K562 (cell line): ENCODE measurements around the gene DNMBP. TPM values are rescaled to one million over a fixed set of nuclear protein-coding genes. Genes with fewer than 3 reads are reported as not detected.

ENCODE experiments used
- ATAC-seq: fragments of 200-7000 bp; cut with Tn5 transposase; 3 replicates; pipeline ENCODE4 v1.9.1; 2020; ENCODE audit warnings: moderate library complexity
- BruUV-seq: library from RNA; stranded (reverse); fragments of 400-500 nt; replicated peaks from 2 replicates; lab custom pipeline; 2021; lab: Mats Ljungman, UMichigan
- CTCF ChIA-PET: fragments of 300-600 bp; formaldehyde crosslinking; extraction: SDS; loops from one replicate; lab custom pipeline; 2021; ENCODE audit warnings: low intra/inter-chr PET ratio; lab: Yijun Ruan, JAX
- POLR2A ChIA-PET: fragments of 300-600, 350-650 bp; sonication (Branson Sonifier 250); formaldehyde crosslinking; extraction: SDS; loops from one replicate; lab custom pipeline; 2021; ENCODE audit warnings: antibody characterized with exemption, inconsistent platforms; lab: Yijun Ruan, JAX
- DNase-seq, 4 experiments: peaks; one replicate each; pipeline versions ENCODE4 v3.0.0 to v3.0.0-alpha.2; 2011 to 2018; ENCODE audit warnings: low spot score in 3 of 4, mixed read lengths in 3 of 4; ENCODE audit errors: extremely low read depth in 1 of 4
- FAIRE-seq: peaks from 2 replicates; lab custom pipeline; 2011; peaks lifted over from hg19 to GRCh38; lab: Jason Lieb, UNC
- H2AFZ ChIP-seq: 2 replicates; pipeline ENCODE4 v1.6.0; 2011; ENCODE audit warnings: low read depth, low read length, control low read depth, inconsistent platforms
- H3K27ac ChIP-seq: fragments of 200-600 bp; 3 replicates; pipeline ENCODE4 v1.8.0; 2011; ENCODE audit warnings: low read depth, mild to moderate bottlenecking, control low read depth, inconsistent platforms, low read length, moderate library complexity, mixed read lengths; ENCODE audit errors: extremely low read depth
- H3K27me3 ChIP-seq, 2 experiments: fragments of 300-600 bp in 1 of 2; 2 replicates in 1 of 2; 3 replicates in 1 of 2; pipeline versions ENCODE4 v1.6.0 to v1.8.0; 2011; ENCODE audit warnings: inconsistent platforms in 2 of 2, low read length in 2 of 2, mild to moderate bottlenecking in 1 of 2, mixed read lengths in 1 of 2, moderate library complexity in 1 of 2; ENCODE audit not compliant: control insufficient read depth in 2 of 2, insufficient read depth in 2 of 2
- H3K36me3 ChIP-seq: fragments of 300-600 bp; 3 replicates; pipeline ENCODE4 v1.8.0; 2011; ENCODE audit warnings: mild to moderate bottlenecking, low read length, inconsistent platforms; ENCODE audit not compliant: control insufficient read depth, insufficient read depth
- H3K4me1 ChIP-seq, 2 experiments: fragments of 200-600 bp in 1 of 2; replicated peaks in 1 of 2; 2 replicates in 1 of 2; 3 replicates in 1 of 2; pipeline versions ENCODE4 v1.5.1 to v1.8.0; 2011; ENCODE audit warnings: inconsistent platforms in 2 of 2, low read length in 2 of 2, mild to moderate bottlenecking in 1 of 2, mixed read lengths in 1 of 2, moderate library complexity in 1 of 2; ENCODE audit not compliant: control insufficient read depth in 2 of 2, insufficient read depth in 2 of 2
- H3K4me2 ChIP-seq: 2 replicates; pipeline ENCODE4 v1.6.1; 2011; ENCODE audit warnings: low read length, control low read depth, inconsistent platforms, mixed read lengths; ENCODE audit not compliant: insufficient read depth
- H3K4me3 ChIP-seq: fragments of 200-600 bp; sonication (generic), shearing (Covaris generic); 2 replicates; pipeline ENCODE4 v1.5.1; 2016; ENCODE audit warnings: control low read depth, inconsistent platforms
- H3K79me2 ChIP-seq: fragments of 200-600 bp; 3 replicates; pipeline ENCODE4 v1.8.0; 2011; ENCODE audit warnings: low read length, inconsistent platforms; ENCODE audit not compliant: control insufficient read depth, insufficient read depth
- H3K9ac ChIP-seq, 2 experiments: 2 replicates each; pipeline versions ENCODE4 v1.6.0 to v1.6.1; 2011; ENCODE audit warnings: low read depth in 2 of 2, low read length in 2 of 2, control low read depth in 1 of 2, inconsistent platforms in 1 of 2, mild to moderate bottlenecking in 1 of 2, mixed read lengths in 1 of 2; ENCODE audit not compliant: insufficient read depth in 1 of 2
- H3K9me1 ChIP-seq: one replicate; pipeline ENCODE4 v1.6.0; 2011; ENCODE audit warnings: inconsistent platforms, mild to moderate bottlenecking, low read length, moderate library complexity; ENCODE audit not compliant: control insufficient read depth, insufficient read depth
- H3K9me3 ChIP-seq: replicated peaks from 2 replicates; pipeline ENCODE4 v1.5.1; 2011; ENCODE audit warnings: low read depth, low read length, inconsistent platforms; ENCODE audit not compliant: control insufficient read depth, insufficient read depth
- H4K20me1 ChIP-seq: replicated peaks from 2 replicates; pipeline ENCODE4 v1.6.1; 2011; ENCODE audit warnings: low read length, inconsistent platforms, mixed read lengths; ENCODE audit not compliant: control insufficient read depth, insufficient read depth
- C11orf30 ChIP-seq: fragments of 450-650 bp; IDR thresholded peaks from 2 replicates; pipeline ENCODE4 v1.6.1; 2016; ENCODE audit warnings: low read depth, mild to moderate bottlenecking
- CREB3L1 ChIP-seq: fragments of 450-650 bp; IDR thresholded peaks from 2 replicates; pipeline ENCODE4 v1.6.1; 2014; ENCODE audit warnings: low read depth, mild to moderate bottlenecking, moderate library complexity, borderline replicate concordance
- CTCF ChIP-seq, 3 experiments: IDR thresholded peaks in 2 of 3; conservative IDR thresholded peaks in 1 of 3; 2 replicates each; pipeline ENCODE4 v1.5.1; 2011 to 2012; ENCODE audit warnings: low read length in 3 of 3, mild to moderate bottlenecking in 3 of 3, control low read depth in 2 of 3, improper control_type of control experiment in 1 of 3, inconsistent platforms in 1 of 3, low read depth in 1 of 3, mixed read lengths in 1 of 3, moderate library complexity in 1 of 3; ENCODE audit not compliant: insufficient read depth in 2 of 3
- RAD21 ChIP-seq, 2 experiments: fragments of 250-450 bp in 1 of 2; fragments of 450-650 bp in 1 of 2; sonication (Bioruptor Pico) in 1 of 2; formaldehyde crosslinking in 1 of 2; IDR thresholded peaks in 1 of 2; conservative IDR thresholded peaks in 1 of 2; 2 replicates each; pipeline versions ENCODE4 v1.4.0 to v1.8.0; 2020 to 2022; ENCODE audit warnings: mild to moderate bottlenecking in 2 of 2, moderate library complexity in 1 of 2
- ZBED1 ChIP-seq: IDR thresholded peaks from 2 replicates; pipeline ENCODE4 v1.6.1; 2014
- ZNF277 ChIP-seq: fragments of 250-450 bp; sonication (Bioruptor Pico); IDR thresholded peaks from 2 replicates; pipeline ENCODE4 v1.8.0; 2022; ENCODE audit warnings: inconsistent platforms, mild to moderate bottlenecking, moderate library complexity, borderline replicate concordance
- WGBS: fragments of 100-300 bp; shearing (Covaris generic); methylation state at CpG from one replicate; pipeline ENCODE4 v1.1.6; 2016; ENCODE audit warnings: low coverage, mixed read lengths; ENCODE audit not compliant: insufficient coverage; ENCODE audit errors: missing lambda C conversion rate; 5-methylcytosine and 5-hydroxymethylcytosine counted together
- in situ Hi-C: fragments of 300-500 bp; cut with MboI; formaldehyde crosslinking; loops from 4 replicates; pipeline ENCODE4 v1.15.0; 2018; ENCODE audit warnings: inconsistent platforms, mixed read lengths
- intact Hi-C: fragments of 100-400 bp; cut with micrococcal nuclease; formaldehyde crosslinking; loops from 2 replicates; pipeline ENCODE4 v1.14.2; 2022
- polyA plus RNA-seq, 8 experiments: library from polyadenylated mRNA; depleted of rRNA in 4 of 8; stranded (reverse) in 5 of 8; unstranded in 3 of 8; fragments of >200 nt; fragmentation: Nextera tagmentation in 2 of 8; fragmentation: Illumina TruSeq in 1 of 8; extraction: Ambion mirVana in 2 of 8; extraction: Trizol in 1 of 8; gene quantifications; 2 replicates each; pipeline versions ENCODE4 v1.2.1 to v1.2.3, GENCODE V29; 2011 to 2014; ENCODE audit warnings: inconsistent platforms in 1 of 8, missing spikeins in 1 of 8
- total RNA-seq, 7 experiments: library from RNA; depleted of rRNA in 6 of 7; stranded (reverse); fragments of >200 nt in 6 of 7; fragmentation: Illumina TruSeq in 2 of 7; extraction: Trizol in 2 of 7; gene quantifications; 2 replicates each; pipeline versions ENCODE4 v1.2.1 to v1.2.3, GENCODE V29; 2011 to 2021; ENCODE audit warnings: low replicate concordance in 1 of 7

Gene DNMBP
- total and polyA plus RNA-seq, 9 of the 15 experiments (the other 6 are each of a cell fraction or from before 2014, with no cell fraction given): 0.83 to 3.7 (median 2.2) TPM

GRCh38 chr10:99975106-99975829 is 34.5 kb downstream of the DNMBP start:
- Histone ChIP-seq H2AFZ (no peak overlapping the region), H3K79me2 (no peaks in the 10 kb centered on the region; the same call in 2 of the 3 replicates), H3K36me3 (no peaks in the 10 kb centered on the region), H3K9me1 (no peaks in the 10 kb centered on the region), H3K9ac (no peak overlapping the region)
- in situ Hi-C loops: no loop called here
- BruUV-seq: no TSS peak
- no peak for FAIRE-seq
- intact Hi-C loops: no loop called here
- no peak for DNase-seq
- no peak for ATAC-seq
- TF ChIP-seq CREB3L1: no peak
- TF ChIP-seq, all 486 proteins: peak for 0
- POLR2A ChIA-PET: no interaction called here
- no peak overlapping the region for H3K4me3 ChIP-seq
- H3K27ac ChIP-seq: no peak overlapping the region
- peaks cover 0 to 2% of the 10 kb centered on the region in 2 experiments; a peak in 2 of 5 replicates for H3K4me1 ChIP-seq
- no peak overlapping the region for H3K4me2 ChIP-seq
- no peaks in the 10 kb centered on the region for H4K20me1 ChIP-seq
- no peaks in the 10 kb centered on the region for H3K27me3 ChIP-seq
- CTCF ChIA-PET: interaction anchor here (0.7 kb wide), 1 partner anchor 71 kb away, joined by 7 read pairs; no protein-coding TSS in a partner anchor
- H3K9me3 ChIP-seq: no peaks in the 10 kb centered on the region
- WGBS: 51% methylated on average over 4 of the region's 8 CpGs

GRCh38 chr10:99973190-99973589 is 36.6 kb downstream of the DNMBP start:
- ATAC-seq (no peak), DNase-seq (no peak), FAIRE-seq (no peak)
- Histone ChIP-seq H3K9ac (no peak overlapping the region), H3K27me3 (no peaks in the 10 kb centered on the region), H3K27ac (no peak overlapping the region), H3K4me2 (no peak overlapping the region), H3K4me1 (no peaks in the 10 kb centered on the region; a peak in 1 of 5 replicates), H2AFZ (no peak overlapping the region), H4K20me1 (no peaks in the 10 kb centered on the region), H3K79me2 (no peaks in the 10 kb centered on the region; the same call in 2 of the 3 replicates), H3K9me3 (no peaks in the 10 kb centered on the region), H3K9me1 (no peaks in the 10 kb centered on the region), H3K36me3 (no peaks in the 10 kb centered on the region), H3K4me3 (no peak overlapping the region)
- TF ChIP-seq RAD21 (CRISPR knock-in tag; conservative IDR thresholded peaks at IDR 0.05 in 1 of 2, IDR thresholded peaks at IDR 0.05 in 1 of 2) (peak in 1 of 2 experiments; percentile 26; a peak in 2 of 4 replicates), CTCF (IDR thresholded peaks at IDR 0.05 in 2 of 3, conservative IDR thresholded peaks at IDR 0.05 in 1 of 3; ENCODE audit: insufficient read depth in 2 of 3, low read depth in 1 of 3, low read length in 3 of 3) (peak in 1 of 3 experiments; percentile 36; a peak in 2 of 6 replicates), ZNF277 (CRISPR knock-in tag) (no peak), ZBED1 (no peak), C11orf30 (0 out of 2 replicates have a peak, but pooled peaks have one; percentile 19)
- POLR2A ChIA-PET: no interaction called here
- intact Hi-C loops (loop anchor here (2.0 kb wide), 1 partner anchor 74 kb away; no protein-coding TSS in a partner anchor), in situ Hi-C loops (no loop called here)
- CTCF ChIA-PET: interaction anchor here (0.8 to 1.0 kb wide), 2 partner anchors 37 to 73 kb away, joined by 3 to 6 read pairs; partner anchors contain the start of gene DNMBP
- WGBS: 56% methylated on average over 2 of the region's 2 CpGs
- BruUV-seq: no TSS peak
